HEK293 (cell line): ENCODE data around the gene FBXO33.

Experiments
- CTCF ChIA-PET: fragments of 350-600 bp; formaldehyde crosslinking; extraction: SDS; loops from one replicate; lab custom pipeline; 2021; ENCODE audit warnings: antibody characterized with exemption; lab: Yijun Ruan, JAX
- POLR2A ChIA-PET: fragments of 300-600 bp; formaldehyde crosslinking; extraction: SDS; loops from one replicate; lab custom pipeline; 2020; ENCODE audit warnings: antibody characterized with exemption, inconsistent platforms; lab: Yijun Ruan, JAX
- H3K27ac ChIP-seq: fragments of 200-500 bp; sonication (Bioruptor generic); 2 replicates; pipeline ENCODE4 v1.5.1; 2014; ENCODE audit warnings: low read depth, low read length, control low read depth, inconsistent platforms; ENCODE audit errors: extremely low read depth
- H3K36me3 ChIP-seq, 2 experiments: fragments of 200-500 bp in 1 of 2; sonication (Bioruptor generic) in 1 of 2; 1 replicate in 1 of 2; 2 replicates in 1 of 2; pipeline ENCODE4 v1.5.1; 2014 to 2017; ENCODE audit warnings: inconsistent platforms in 2 of 2, low read length in 2 of 2; ENCODE audit not compliant: control insufficient read depth in 2 of 2, insufficient read depth in 1 of 2
- H3K4me1 ChIP-seq: fragments of 200-500 bp; sonication (Bioruptor generic); 2 replicates; pipeline ENCODE4 v1.5.1; 2014; ENCODE audit warnings: mild to moderate bottlenecking, low read length, inconsistent platforms; ENCODE audit not compliant: control insufficient read depth, insufficient read depth
- H3K4me3 ChIP-seq: 2 replicates; pipeline ENCODE4 v1.5.1; 2011; ENCODE audit warnings: low read depth, mild to moderate bottlenecking, control low read depth, low read length, moderate library complexity
- H3K9me3 ChIP-seq: fragments of 200-500 bp; sonication (Bioruptor generic); 2 replicates; pipeline ENCODE4 v1.5.1; 2014; ENCODE audit warnings: low read depth, low read length, inconsistent platforms; ENCODE audit not compliant: control insufficient read depth, insufficient read depth
- FEZF1 ChIP-seq: fragments of 450-650 bp; formaldehyde crosslinking; IDR thresholded peaks from 2 replicates; pipeline ENCODE4 v1.5.1; 2016; ENCODE audit warnings: missing biosample characterization, missing genetic modification characterization
- WT1 ChIP-seq: fragments of 450-650 bp; formaldehyde crosslinking; IDR thresholded peaks from 2 replicates; pipeline ENCODE4 v1.5.1; 2016; ENCODE audit warnings: missing biosample characterization, missing genetic modification characterization
- ZNF202 ChIP-seq: fragments of 450-650 bp; formaldehyde crosslinking; IDR thresholded peaks from 2 replicates; pipeline ENCODE4 v1.5.1; 2016; ENCODE audit warnings: missing biosample characterization, missing genetic modification characterization, borderline replicate concordance
- ZNF354C ChIP-seq: fragments of 450-650 bp; formaldehyde crosslinking; IDR thresholded peaks from 2 replicates; pipeline ENCODE4 v1.5.1; 2016; ENCODE audit warnings: missing biosample characterization, missing genetic modification characterization, low read depth, borderline replicate concordance
- ZNF610 ChIP-seq: fragments of 450-650 bp; formaldehyde crosslinking; IDR thresholded peaks from 2 replicates; pipeline ENCODE4 v1.5.1; 2016; ENCODE audit warnings: missing biosample characterization, missing genetic modification characterization, borderline replicate concordance
- ZNF76 ChIP-seq: fragments of 450-650 bp; formaldehyde crosslinking; IDR thresholded peaks from 2 replicates; pipeline ENCODE4; 2016; ENCODE audit warnings: low read depth, missing biosample characterization, missing genetic modification characterization, borderline replicate concordance
- ZNF776 ChIP-seq: fragments of 450-650 bp; formaldehyde crosslinking; IDR thresholded peaks from 2 replicates; pipeline ENCODE4 v1.5.0; 2017; ENCODE audit warnings: missing biosample characterization, missing genetic modification characterization, borderline replicate concordance
- ZNF837 ChIP-seq: fragments of 450-650 bp; formaldehyde crosslinking; IDR thresholded peaks from 2 replicates; pipeline ENCODE4 v1.5.1; 2016; ENCODE audit warnings: missing biosample characterization, missing genetic modification characterization
- TF ChIP-seq, protein P1 (sequence below): fragments of 450-650 bp; formaldehyde crosslinking; IDR thresholded peaks from 2 replicates; pipeline ENCODE4 v1.5.1; 2016; ENCODE audit warnings: missing biosample characterization, missing genetic modification characterization
- TF ChIP-seq, protein P2 (sequence below): fragments of 450-650 bp; formaldehyde crosslinking; IDR thresholded peaks from 2 replicates; pipeline ENCODE4 v1.5.0; 2017; ENCODE audit warnings: missing biosample characterization, missing genetic modification characterization, borderline replicate concordance
- TF ChIP-seq, protein P3 (sequence below): fragments of 450-650 bp; formaldehyde crosslinking; IDR thresholded peaks from 2 replicates; pipeline ENCODE4 v1.5.1; 2017; ENCODE audit warnings: missing biosample characterization, missing genetic modification characterization
- TF ChIP-seq, protein P4 (sequence below): fragments of 450-650 bp; formaldehyde crosslinking; IDR thresholded peaks from 2 replicates; pipeline ENCODE4 v1.5.1; 2016; ENCODE audit warnings: missing biosample characterization, missing genetic modification characterization
- TF ChIP-seq, protein P5 (sequence below): fragments of 450-650 bp; formaldehyde crosslinking; conservative IDR thresholded peaks from 2 replicates; pipeline ENCODE4 v1.5.1; 2016; ENCODE audit warnings: low read depth, missing biosample characterization, missing genetic modification characterization
- TF ChIP-seq, protein P6 (sequence below): fragments of 450-650 bp; formaldehyde crosslinking; IDR thresholded peaks from 2 replicates; pipeline ENCODE4 v1.5.1; 2017; ENCODE audit warnings: missing biosample characterization, missing genetic modification characterization
- TF ChIP-seq, protein P7 (sequence below): fragments of 450-650 bp; formaldehyde crosslinking; IDR thresholded peaks from 2 replicates; pipeline ENCODE4 v1.5.1; 2016; ENCODE audit warnings: missing biosample characterization, missing genetic modification characterization

FBXO33 gene

DNA sequence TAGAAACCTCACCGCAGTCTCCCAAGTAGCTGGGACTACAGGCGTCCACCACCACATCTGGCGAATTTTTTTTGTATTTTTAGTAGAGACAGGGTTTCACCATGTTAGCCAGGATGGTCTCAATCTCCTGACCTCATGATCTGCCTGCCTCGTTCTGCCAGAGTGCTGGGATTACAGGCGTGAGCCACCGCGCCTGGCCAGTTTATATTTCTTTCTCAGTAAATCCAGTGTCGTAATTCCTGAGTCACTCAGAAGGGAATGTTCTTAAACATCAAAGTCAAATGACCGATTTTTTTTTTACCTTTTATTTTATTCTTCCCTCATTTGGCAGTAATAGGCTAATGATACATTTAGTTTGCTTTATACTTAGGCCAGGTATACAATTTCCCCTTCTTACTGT, 80.5 kb downstream of the FBXO33 start (continued):
- no peak for TF ChIP-seq ZNF776 (tag by site-specific recombination)
- no peak for TF ChIP-seq ZNF76 (tag by site-specific recombination)
- no peak for TF ChIP-seq FEZF1 (tag by site-specific recombination)
- no peak for TF ChIP-seq ZNF202
- TF ChIP-seq WT1 (tag by site-specific recombination): no peak
- TF ChIP-seq ZNF837 (tag by site-specific recombination): no peak
- no peak for TF ChIP-seq ZNF610 (tag by site-specific recombination)

DNA sequence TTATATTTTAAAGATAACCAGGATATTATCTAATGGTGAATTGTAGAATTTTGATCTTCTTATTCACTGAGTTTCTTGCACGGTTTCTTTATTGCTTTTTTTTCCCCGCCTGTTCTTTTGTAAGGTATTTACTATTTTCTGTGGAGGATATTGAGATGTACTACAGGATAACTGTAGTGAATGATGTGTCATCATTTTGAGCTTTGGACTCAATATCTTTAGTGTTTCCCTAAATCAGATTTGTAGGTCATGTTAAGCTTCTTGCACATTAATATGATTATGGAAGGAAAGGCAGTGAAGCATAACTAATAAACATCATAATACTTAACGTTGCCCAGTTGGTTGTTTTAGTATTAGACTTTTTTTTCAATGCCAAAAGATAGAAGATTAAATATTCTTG, 81.4 kb downstream of the FBXO33 start:
- ChIA-PET POLR2A (no interaction called here), CTCF (no interaction called here)
- H3K27ac ChIP-seq: no peak overlapping the region
- H3K4me1 ChIP-seq: no peaks in the 10 kb centered on the region
- no peaks in the 10 kb centered on the region for H3K9me3 ChIP-seq
- no peak overlapping the region for H3K4me3 ChIP-seq
- H3K36me3 ChIP-seq: peaks cover 3 to 5% of the 10 kb centered on the region in 2 experiments
- TF ChIP-seq, protein P1, sequence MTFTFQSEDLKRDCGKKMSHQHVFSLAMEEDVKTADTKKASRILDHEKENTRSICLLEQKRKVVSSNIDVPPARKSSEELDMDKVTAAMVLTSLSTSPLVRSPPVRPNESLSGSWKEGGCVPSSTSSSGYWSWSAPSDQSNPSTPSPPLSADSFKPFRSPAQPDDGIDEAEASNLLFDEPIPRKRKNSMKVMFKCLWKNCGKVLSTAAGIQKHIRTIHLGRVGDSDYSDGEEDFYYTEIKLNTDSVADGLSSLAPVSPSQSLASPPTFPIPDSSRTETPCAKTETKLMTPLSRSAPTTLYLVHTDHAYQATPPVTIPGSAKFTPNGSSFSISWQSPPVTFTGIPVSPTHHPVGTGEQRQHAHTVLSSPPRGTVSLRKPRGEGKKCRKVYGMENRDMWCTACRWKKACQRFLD (tag by site-specific recombination): no peak
- TF ChIP-seq ZNF837 (tag by site-specific recombination): no peak
- TF ChIP-seq, protein P2, sequence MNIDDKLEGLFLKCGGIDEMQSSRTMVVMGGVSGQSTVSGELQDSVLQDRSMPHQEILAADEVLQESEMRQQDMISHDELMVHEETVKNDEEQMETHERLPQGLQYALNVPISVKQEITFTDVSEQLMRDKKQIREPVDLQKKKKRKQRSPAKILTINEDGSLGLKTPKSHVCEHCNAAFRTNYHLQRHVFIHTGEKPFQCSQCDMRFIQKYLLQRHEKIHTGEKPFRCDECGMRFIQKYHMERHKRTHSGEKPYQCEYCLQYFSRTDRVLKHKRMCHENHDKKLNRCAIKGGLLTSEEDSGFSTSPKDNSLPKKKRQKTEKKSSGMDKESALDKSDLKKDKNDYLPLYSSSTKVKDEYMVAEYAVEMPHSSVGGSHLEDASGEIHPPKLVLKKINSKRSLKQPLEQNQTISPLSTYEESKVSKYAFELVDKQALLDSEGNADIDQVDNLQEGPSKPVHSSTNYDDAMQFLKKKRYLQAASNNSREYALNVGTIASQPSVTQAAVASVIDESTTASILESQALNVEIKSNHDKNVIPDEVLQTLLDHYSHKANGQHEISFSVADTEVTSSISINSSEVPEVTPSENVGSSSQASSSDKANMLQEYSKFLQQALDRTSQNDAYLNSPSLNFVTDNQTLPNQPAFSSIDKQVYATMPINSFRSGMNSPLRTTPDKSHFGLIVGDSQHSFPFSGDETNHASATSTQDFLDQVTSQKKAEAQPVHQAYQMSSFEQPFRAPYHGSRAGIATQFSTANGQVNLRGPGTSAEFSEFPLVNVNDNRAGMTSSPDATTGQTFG (tag by site-specific recombination): no peak
- TF ChIP-seq, protein P3, sequence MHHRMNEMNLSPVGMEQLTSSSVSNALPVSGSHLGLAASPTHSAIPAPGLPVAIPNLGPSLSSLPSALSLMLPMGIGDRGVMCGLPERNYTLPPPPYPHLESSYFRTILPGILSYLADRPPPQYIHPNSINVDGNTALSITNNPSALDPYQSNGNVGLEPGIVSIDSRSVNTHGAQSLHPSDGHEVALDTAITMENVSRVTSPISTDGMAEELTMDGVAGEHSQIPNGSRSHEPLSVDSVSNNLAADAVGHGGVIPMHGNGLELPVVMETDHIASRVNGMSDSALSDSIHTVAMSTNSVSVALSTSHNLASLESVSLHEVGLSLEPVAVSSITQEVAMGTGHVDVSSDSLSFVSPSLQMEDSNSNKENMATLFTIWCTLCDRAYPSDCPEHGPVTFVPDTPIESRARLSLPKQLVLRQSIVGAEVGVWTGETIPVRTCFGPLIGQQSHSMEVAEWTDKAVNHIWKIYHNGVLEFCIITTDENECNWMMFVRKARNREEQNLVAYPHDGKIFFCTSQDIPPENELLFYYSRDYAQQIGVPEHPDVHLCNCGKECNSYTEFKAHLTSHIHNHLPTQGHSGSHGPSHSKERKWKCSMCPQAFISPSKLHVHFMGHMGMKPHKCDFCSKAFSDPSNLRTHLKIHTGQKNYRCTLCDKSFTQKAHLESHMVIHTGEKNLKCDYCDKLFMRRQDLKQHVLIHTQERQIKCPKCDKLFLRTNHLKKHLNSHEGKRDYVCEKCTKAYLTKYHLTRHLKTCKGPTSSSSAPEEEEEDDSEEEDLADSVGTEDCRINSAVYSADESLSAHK (tag by site-specific recombination): no peak
- TF ChIP-seq, protein P4, sequence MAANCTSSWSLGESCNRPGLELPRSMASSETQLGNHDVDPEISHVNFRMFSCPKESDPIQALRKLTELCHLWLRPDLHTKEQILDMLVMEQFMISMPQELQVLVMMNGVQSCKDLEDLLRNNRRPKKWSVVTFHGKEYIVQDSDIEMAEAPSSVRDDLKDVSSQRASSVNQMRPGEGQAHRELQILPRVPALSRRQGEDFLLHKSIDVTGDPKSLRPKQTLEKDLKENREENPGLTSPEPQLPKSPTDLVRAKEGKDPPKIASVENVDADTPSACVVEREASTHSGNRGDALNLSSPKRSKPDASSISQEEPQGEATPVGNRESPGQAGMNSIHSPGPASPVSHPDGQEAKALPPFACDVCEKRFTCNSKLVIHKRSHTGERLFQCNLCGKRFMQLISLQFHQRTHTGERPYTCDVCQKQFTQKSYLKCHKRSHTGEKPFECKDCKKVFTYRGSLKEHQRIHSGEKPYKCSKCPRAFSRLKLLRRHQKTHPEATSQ (tag by site-specific recombination): no peak
- TF ChIP-seq, protein P5, sequence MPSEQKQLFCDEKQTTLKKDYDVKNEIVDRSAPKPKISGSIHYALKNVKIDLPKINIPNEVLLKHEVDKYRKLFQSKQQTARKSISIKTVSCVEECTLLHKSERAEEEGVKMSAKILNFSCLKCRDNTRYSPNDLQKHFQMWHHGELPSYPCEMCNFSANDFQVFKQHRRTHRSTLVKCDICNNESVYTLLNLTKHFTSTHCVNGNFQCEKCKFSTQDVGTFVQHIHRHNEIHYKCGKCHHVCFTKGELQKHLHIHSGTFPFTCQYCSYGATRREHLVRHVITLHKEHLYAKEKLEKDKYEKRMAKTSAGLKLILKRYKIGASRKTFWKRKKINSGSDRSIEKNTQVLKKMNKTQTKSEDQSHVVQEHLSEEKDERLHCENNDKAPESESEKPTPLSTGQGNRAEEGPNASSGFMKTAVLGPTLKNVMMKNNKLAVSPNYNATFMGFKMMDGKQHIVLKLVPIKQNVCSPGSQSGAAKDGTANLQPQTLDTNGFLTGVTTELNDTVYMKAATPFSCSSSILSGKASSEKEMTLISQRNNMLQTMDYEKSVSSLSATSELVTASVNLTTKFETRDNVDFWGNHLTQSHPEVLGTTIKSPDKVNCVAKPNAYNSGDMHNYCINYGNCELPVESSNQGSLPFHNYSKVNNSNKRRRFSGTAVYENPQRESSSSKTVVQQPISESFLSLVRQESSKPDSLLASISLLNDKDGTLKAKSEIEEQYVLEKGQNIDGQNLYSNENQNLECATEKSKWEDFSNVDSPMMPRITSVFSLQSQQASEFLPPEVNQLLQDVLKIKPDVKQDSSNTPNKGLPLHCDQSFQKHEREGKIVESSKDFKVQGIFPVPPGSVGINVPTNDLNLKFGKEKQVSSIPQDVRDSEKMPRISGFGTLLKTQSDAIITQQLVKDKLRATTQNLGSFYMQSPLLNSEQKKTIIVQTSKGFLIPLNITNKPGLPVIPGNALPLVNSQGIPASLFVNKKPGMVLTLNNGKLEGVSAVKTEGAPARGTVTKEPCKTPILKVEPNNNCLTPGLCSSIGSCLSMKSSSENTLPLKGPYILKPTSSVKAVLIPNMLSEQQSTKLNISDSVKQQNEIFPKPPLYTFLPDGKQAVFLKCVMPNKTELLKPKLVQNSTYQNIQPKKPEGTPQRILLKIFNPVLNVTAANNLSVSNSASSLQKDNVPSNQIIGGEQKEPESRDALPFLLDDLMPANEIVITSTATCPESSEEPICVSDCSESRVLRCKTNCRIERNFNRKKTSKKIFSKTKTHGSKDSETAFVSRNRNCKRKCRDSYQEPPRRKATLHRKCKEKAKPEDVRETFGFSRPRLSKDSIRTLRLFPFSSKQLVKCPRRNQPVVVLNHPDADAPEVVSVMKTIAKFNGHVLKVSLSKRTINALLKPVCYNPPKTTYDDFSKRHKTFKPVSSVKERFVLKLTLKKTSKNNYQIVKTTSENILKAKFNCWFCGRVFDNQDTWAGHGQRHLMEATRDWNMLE: no peak
- TF ChIP-seq, protein P6, sequence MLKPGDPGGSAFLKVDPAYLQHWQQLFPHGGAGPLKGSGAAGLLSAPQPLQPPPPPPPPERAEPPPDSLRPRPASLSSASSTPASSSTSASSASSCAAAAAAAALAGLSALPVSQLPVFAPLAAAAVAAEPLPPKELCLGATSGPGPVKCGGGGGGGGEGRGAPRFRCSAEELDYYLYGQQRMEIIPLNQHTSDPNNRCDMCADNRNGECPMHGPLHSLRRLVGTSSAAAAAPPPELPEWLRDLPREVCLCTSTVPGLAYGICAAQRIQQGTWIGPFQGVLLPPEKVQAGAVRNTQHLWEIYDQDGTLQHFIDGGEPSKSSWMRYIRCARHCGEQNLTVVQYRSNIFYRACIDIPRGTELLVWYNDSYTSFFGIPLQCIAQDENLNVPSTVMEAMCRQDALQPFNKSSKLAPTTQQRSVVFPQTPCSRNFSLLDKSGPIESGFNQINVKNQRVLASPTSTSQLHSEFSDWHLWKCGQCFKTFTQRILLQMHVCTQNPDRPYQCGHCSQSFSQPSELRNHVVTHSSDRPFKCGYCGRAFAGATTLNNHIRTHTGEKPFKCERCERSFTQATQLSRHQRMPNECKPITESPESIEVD (tag by site-specific recombination): no peak
- no peak for TF ChIP-seq ZNF354C (tag by site-specific recombination)
- TF ChIP-seq, protein P7, sequence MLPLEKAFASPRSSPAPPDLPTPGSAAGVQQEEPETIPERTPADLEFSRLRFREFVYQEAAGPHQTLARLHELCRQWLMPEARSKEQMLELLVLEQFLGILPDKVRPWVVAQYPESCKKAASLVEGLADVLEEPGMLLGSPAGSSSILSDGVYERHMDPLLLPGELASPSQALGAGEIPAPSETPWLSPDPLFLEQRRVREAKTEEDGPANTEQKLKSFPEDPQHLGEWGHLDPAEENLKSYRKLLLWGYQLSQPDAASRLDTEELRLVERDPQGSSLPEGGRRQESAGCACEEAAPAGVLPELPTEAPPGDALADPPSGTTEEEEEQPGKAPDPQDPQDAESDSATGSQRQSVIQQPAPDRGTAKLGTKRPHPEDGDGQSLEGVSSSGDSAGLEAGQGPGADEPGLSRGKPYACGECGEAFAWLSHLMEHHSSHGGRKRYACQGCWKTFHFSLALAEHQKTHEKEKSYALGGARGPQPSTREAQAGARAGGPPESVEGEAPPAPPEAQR: no peak
